ENCODE measurements around the gene JPH2.

GRCh38 chr20:44209686-44210405, 22.9 kb upstream of the JPH2 start:
- TF ChIP-seq CTCF (IDR thresholded peaks at IDR 0.05; ENCODE audit: borderline replicate concordance, extremely low read depth, low read length, poor library complexity, severe bottlenecking) (no peak), EZH2 (IDR thresholded peaks at IDR 0.05; ENCODE audit: borderline replicate concordance, low read depth, low read length, severe bottlenecking) (no peak)
